GM19025 (cell line): ENCODE data around the gene HMCN2.

ENCODE experiments used
- ATAC-seq: cut with Tn5 transposase; IDR thresholded peaks from one replicate; pipeline ENCODE4 v1.9.1; 2021; ENCODE audit warnings: mild to moderate bottlenecking, low read depth, moderate library complexity; ENCODE audit not compliant: unreplicated experiment

Gene HMCN2

DNA sequence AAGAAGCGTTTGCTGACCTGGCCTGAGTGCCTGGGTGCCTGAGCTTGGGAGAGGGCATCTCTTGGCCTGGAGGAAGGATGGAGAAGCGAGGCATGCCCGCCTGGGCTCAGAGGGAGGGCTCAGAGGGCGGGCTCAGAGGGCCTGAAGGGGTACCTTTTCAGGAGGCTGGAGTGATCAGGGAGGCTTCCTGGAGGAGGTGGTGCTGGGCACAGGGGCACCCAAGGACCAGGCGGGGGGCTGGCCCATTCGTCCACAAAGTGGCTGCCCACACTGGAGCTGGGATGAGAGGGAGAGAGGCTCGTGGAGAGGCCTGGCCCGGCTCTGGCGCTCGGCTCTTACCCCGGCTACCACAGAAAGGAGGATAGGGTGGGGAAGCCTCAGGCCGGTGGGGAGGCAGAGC lies 212.0 kb downstream of the HMCN2 start:
- no peak for ATAC-seq

DNA sequence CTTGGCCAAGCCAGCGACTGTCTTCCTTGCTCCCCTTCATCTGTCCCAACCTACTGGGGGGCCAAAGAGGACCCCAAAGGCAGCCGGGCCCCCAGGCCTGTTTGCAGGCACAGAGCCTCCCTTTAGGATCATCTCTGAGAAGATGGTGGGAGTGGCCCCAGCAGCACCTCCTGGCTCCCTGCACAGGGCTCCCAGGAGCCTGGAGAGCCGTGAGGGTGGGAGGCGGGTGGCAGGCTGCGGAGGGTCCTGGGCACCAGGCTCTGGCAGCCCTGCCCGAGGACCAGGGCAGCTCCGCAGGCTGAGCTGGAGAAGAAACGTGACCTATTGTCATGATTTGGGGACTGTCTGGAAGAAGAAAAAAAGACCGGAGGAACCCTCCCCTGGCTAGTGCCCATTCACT lies 212.6 kb downstream of the HMCN2 start:
- ATAC-seq, result no peak

DNA sequence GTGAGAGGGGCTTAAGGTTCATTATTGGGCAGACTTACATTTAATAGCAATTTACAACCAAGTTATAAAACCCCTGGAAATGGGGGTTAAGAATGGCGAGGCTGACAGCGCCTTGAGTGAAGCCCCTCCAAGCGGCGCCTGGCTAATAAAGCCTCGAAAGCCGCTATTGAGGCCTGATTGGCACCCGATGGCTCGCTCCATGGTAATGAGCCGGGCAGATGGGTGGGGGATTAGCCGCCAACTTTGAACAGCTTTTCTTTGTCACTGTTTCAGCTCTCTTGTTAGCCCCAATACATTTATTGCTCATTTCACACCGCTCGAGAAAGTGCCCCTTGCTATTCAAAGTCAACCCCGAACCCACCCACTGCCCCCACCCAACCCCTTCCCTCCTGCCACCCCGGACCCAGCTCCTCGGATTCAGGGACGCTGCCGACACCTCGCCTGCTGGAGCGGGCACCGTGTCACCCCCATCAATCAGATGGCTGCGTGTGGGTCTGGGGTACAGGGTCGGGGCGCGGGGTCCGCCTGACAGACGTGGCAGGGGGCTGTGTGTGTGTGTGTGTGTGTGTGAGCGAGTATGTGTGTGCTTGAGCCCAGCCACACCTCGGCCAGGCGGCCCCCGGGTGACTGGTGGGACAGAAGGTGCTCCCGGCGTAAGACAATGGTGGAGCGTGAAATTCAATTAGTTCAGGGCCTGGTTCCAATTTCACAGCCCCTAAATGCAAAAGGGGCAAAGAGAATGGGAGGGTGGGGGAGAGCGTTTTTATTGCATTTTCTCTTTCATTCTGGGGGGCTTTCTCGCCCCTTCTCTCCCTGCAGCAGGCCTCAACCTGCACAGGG lies 213.4 kb downstream of the HMCN2 start:
- no peak for ATAC-seq

DNA sequence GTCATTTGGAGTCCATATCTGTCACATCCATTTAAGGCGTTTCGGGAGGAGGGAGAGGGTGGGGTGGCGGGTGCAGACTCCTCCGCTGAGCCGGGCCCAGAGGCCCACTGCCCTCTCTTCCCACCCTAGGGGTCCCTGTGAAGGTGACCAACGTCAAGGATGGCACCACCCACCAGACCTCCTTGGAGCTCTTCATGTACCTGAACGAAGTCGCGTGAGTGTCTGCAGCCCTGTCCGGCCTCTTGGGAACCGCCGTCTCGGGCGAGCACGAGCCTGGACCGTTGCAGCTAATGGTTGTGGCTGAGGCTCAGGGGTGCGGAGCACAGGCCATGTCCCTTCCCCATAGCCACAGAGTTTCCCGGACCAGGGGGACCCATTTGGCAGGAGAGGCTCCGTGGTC lies 214.0 kb downstream of the HMCN2 start:
- ATAC-seq, result no peak

DNA sequence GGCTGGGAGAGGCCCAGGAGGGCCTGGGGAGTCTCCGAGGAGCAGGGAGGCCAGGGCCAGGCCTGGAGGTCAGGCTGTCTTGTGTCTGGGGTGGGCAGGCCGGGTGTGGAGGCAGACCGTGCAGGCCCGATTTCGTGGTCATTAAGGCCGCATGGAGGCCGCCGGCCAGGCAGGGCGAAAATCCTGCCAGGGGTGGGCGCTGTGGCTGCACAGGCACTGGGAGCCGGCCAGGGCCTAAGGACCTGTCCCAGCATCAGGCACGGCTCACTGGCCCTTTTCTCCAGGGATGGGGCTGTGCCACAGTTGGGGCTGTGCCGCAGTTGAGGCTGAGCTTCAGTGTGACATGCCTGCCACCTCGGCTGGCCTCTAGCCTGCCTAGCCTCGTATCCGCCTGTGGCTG lies 215.1 kb downstream of the HMCN2 start:
- ATAC-seq, result no peak

DNA sequence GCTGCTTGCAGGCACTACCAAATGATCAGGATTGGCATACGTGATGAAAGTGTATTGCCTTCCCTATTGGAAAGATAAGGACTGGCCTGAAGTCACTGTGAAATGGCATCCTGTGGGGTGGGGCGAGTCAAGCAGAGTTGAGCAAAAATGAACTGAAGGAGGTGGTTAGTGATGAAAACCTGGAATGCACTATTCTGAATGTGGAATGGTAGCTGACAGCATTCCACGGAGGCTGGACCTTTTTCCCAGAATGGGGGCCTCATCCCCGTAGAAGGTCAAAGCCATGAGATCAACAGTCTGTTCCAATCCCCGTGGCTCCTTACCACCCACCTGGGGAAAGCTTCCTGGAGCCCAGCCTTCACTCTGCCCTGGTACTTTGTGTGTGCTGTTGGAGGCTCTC lies 216.9 kb downstream of the HMCN2 start:
- no peak for ATAC-seq

DNA sequence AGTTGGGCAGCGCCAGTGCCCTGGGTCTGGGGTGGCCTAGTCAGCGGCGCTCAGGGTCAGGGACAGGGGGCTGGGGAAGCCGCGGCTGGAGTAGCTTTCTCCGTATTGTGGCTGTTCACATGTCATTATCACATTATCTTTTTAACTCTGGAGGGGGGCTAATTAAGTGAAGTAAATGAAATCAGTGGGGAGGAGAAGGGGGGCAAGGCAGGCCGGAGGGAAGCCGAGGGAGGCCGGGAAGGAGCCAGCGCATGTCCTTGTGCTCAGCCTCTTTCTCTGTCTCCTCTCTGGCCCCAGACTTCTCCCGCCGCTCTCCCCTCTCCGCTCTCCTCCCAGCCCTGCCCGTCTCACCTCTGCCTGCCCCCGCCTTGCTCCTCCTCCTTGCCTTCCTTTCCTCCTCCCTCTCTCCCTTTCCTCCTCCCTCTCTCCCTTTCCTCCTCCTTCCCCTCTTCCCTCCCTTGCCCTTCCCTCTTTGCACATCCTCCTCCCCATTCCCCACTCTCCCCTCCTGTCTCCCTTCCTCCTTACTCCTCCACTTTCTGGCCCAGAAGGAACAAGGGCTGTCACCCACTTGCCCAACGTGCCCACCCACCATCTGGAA lies 217.9 kb downstream of the HMCN2 start:
- ATAC-seq, result no peak
